ENCODE measurements around the gene LAMA3.

LAMA3 gene

DNA sequence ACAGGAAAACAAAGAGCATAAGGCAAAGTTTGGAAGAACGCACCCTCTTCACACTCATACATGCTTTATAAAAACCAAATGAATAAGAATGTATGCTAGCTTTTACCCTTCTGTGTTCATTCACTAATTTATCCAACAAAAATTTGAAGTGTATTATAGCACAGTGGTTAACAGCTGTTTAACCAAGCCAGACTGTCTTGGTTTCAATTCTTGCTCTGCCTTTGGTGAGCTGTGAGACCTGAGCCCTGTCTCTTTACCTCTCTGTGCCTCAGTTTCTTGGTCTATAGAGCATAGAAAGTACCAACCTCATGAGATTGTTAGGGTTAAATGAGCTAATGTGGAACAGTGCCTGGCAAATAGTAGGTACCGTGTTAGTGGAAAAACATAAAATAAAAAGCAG, 220.8 kb downstream of the LAMA3 start:
- DNase-seq (ENCODE audit: low read depth): no peak

DNA sequence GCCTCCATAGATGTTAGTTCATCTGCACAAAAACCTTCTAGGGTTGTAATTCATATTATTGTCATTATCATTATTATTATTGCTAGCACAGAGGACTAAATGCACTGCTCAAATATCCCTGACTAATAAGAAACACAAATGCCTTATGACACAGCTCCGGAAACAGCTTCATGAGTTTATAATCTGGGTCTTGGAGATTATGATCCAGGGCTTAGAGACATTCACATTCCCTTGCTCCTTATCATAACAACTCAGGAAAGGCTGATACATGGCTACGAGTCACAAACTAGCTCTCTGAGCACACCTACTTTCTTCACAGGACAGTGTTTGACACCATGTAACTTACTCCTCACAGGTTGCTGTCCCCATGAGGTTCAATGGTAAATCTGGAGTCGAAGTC, 223.1 kb downstream of the LAMA3 start:
- no peak for DNase-seq (ENCODE audit: low read depth)

DNA sequence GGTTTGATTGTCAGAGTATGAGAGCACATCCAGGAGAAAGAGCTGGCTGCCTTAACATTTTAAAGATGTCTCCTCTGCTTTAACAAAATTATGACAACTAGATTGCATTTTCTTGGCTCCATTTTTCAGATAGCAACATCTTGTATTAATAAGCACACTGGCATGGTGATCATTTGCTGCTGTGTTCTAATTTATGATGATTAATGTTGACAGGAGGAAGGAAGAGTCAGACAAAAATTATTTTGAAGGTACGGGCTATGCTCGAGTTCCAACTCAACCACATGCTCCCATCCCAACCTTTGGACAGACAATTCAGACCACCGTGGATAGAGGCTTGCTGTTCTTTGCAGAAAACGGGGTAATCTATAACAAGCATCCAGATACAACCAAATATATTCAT, 227.1 kb downstream of the LAMA3 start:
- no peak for DNase-seq (ENCODE audit: low read depth)

DNA sequence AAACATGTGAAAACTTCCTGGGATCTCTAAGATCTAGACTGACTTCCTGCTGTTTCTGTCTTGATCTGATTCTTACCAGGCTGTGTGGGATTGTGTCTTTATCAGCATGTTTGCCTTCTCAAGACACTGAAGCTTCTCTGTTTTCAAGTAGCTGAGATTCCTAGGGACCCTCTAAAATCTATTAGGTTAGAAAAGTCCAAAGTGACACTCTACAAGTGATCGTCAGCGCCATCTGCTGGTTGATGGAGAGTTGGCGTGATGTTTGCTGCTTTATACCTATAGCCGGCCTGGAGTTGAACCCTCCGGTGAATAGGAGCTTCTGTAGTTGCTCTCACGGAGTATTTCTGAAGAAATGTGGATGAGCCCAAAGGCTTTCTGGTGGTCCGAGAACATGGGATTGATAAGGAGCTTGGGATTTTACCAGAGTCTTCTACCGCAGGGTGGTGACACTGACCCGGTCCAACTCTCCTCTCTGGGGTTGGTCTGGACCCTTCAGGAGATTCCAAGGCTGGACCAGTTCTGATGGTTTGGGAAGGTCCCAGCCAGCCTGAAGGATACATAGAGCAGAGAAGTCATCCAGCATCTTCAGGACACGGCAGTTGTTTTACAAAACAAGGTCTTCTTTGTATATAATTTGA, 229.3 kb downstream of the LAMA3 start:
- DNase-seq (ENCODE audit: low read depth): peak; percentile 69

DNA sequence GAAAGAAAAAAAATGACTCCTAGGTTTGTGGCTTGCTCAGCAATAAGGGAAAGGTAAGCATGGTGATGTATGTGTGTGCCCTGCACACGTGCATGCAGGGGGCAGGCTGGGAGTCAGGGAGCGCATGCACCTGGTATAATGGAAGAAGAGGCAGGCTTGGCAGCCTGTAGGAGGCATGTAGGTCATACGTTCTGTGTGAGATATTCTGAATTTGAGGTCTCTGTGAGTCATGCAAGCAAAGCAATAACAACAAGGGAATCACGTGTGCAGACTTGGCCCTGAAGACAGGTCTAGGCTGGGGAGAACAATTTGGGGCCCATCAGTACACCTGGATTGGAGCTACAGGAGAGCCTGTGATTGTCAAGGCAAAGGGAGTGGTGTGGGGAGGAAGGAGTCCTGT, 230.8 kb downstream of the LAMA3 start:
- DNase-seq (ENCODE audit: low read depth): no peak

DNA sequence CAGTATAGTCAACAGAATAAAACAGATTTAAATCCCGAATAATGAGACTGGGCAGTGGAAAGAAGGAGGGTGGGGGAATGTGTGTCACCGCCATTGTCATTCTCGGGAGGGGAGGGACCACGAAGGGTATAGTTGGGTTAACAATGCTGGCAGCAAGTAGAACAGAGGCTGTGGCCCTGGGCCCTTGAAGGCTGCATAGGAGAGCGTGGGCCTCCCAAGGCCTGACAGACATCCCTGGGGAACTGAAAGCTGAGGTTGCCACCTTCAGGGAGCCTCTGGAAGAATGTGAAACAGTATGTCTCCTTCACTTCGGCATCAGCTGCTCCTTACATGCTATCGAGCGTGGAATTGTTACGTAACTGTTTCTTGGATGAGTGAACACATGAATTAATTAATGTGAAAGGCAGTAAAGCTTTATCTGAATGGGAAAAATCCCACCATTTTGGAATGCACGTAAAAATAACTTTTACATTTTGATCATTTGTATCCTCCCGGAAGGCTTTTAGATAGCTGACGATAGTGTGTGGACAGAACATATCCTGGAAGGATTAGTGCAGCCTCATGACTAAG, 232.5 kb downstream of the LAMA3 start:
- DNase-seq (ENCODE audit: low read depth): no peak

DNA sequence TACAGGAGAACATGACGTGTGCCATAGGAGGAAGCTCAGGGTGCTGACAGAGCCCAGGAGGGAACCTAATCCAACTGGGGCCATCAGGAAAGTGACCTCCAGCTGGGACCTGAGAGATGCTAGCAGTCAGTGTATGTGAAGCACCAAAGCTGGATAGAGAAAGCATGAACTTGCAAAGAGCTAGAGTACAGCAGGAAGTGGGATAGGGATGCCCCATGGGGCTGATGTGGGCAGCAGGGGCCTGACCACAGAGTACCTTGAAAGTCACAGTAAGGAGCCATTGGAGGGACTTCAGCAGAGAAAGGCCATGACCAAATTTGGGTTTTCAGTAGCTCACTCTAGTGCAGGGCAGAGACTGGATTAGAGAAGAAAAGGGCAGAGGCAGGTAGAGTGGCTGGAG, 233.7 kb downstream of the LAMA3 start:
- no peak for DNase-seq (ENCODE audit: low read depth)

DNA sequence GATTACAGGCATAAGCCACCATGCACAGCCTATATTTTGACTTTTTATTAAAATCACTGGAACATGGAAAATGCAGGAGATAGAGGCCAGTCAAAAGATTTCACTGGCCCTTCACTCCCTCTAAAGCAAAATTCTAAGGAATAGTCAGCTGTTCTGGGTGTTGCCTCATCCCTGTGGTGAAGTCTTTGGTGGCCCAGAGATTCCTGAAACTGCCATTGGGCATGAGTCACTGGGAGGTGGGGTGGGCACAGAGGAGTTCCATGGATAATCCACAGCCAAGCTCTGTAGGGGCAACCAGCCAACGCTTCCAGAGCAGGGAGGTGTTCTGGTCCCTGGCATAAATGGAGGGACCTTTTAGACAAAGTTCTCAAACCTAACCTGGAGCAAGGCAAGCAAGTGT, 235.6 kb downstream of the LAMA3 start:
- no peak for DNase-seq (ENCODE audit: low read depth)

DNA sequence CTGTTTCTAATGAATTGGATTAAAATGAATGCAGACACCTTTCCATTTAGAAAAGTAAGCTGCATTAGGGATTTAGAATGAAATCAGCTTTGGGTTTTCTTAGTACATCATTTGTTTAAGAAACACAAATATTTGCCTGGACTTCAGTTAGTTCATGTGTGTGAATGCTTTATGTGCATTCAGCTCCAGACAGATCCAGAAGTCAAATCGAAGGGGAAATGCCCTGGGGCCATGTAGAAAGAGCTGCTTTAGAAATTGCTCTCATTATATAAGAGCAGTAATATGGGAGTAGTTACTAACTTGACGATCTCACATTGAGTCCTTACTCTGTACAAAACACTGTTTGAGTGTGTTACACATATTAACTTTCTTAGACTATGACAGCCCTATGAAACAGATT, 237.3 kb downstream of the LAMA3 start:
- DNase-seq (ENCODE audit: low read depth): no peak

DNA sequence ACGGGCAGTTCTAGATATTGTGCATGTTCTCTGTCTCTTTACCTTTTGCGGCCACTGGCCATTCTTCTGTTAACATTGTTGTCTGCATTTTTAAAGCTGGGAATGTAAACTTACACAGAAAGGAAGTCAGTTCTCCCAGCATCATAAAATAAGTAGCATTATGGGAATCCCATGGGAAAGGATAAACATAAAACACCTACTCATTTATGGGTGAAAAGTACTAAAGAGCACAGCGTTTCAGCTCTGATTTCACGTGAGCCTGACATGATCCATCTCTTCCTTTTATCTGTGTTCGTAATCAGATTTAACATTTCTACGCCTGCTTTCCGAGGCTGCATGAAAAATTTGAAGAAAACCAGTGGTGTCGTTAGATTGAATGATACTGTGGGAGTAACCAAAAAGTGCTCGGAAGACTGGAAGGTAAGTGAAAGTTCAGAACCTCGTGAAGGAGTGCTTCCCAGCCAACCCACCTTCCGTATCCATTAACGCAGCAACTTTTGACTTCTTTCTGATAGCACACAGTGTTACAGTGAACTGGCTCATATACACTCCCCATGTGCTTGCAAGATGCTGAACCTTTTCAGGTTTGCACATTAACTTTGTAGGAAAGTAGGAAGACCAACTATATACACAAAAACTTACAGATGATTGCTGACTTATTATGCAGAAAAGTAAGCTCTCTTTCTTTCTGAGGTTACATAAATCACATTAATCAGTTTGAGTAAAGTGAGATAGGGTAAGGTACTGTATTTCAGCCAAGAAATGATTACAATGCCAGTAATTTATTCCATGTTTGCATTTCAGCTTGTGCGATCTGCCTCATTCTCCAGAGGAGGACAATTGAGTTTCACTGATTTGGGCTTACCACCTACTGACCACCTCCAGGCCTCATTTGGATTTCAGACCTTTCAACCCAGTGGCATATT, 238.8 kb downstream of the LAMA3 start:
- DNase-seq (ENCODE audit: low read depth): no peak

DNA sequence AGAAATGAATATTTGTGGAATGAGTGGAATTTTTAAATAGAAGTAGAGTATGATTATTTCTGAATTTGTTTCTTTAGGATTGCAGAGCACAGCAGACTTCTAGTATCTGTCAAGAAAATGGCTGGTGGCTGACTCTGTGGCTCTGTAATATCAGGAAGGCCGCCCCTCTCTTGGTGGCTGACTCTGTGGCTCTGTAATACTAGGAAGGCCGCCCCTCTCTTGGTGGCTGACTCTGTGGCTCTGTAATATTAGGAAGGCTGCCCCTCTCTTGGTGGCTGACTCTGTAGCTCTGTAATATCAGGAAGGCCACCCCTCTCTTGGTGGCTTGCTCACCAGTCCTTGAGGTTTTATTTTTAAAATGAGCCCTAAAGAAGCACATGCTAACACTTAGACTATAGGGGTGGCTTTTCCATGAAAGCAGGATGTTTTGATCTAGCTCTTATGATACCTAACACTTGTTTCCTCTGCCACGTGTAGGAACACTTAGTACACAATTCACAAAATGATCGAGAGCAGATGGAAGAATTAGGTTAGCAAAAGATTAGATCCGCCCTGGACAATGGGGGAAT, 240.2 kb downstream of the LAMA3 start:
- no peak for DNase-seq (ENCODE audit: low read depth)

DNA sequence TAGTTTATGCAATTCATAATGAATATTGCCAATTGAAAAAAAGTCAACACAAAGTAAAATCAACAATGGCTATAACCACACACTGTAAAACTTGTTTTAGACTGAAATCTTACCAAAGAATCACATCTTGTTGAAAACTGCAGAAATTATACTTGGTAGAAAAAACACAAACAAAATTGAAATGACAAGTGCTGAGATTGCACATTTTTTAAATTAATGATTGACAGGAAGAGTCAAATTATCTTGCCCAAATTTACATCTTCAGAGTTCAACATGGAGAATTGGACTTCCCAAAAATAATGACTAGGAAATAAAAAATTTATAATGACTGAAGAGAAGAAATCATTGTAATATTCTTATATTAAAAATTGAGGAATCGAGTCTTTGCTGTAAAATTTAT, 240.7 kb downstream of the LAMA3 start:
- no peak for DNase-seq (ENCODE audit: low read depth)

DNA sequence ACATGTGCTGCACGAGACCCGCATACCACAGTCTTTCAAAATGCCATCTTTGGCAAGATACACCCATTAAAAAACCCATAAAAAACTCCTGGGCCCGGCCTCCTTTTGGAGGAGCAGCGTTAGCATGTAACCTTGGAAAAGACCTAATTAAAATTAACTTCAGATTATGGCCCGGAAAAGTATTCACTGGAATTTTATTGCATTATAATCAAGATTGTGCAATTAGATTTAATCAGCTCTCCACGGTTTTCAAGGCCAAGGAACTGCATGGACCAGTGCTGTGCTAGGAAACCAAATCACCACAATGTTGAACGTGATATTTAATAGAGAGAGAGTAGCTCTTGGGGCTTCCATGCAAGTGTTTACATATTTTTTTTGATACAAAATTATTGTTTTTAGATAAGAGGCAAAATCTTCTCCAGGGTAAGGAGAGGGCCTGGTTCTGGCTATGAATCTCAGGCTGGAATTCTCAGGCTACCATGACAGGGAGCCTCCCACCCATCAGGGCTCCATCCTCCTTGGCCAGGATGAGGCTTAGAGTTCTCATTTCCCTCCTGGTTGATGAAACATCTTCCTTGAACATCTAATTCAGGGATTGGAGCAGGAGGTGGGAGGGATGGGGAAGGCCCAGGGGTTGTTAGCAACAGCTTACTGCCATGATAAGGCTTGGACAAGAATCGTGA, 243.3 kb downstream of the LAMA3 start:
- no peak for DNase-seq (ENCODE audit: low read depth)

DNA sequence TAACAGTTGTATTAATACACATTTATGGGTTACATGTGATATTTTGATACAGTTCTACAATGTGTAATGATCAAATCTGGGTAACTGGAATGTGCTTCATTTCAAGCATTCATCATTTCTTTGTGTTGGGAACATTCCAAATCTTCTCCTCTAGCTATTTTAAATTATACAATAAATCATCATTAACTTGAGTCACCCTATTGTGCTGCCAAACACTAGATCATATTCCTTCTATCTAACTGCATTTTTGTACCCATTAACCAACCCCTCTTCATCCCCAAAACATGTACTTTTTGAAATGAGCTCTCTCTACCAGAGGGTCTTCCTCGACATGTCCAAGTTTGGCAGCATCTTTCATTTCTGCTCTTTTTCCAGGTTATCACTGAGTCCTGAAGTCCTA, 244.2 kb downstream of the LAMA3 start:
- DNase-seq (ENCODE audit: low read depth): no peak

DNA sequence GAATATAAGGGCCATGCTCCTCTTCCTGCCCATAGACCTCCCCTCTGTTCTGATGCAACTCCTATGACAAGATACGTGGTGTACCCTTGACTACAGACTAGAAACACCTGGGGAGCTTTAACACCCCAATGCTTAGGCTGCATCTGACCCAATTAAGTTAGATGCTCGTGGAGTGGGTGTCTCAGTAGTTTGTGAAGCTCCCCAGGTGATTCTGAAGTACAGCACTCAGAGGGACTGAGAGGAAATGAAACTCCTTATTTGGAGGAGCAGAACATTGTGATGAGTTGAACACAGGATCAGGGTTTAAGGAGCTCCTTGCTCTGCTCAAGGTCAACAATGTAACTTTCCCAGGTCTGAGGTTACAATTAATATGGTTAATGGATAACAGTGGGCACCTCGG, 245.0 kb downstream of the LAMA3 start:
- DNase-seq (ENCODE audit: low read depth): no peak

DNA sequence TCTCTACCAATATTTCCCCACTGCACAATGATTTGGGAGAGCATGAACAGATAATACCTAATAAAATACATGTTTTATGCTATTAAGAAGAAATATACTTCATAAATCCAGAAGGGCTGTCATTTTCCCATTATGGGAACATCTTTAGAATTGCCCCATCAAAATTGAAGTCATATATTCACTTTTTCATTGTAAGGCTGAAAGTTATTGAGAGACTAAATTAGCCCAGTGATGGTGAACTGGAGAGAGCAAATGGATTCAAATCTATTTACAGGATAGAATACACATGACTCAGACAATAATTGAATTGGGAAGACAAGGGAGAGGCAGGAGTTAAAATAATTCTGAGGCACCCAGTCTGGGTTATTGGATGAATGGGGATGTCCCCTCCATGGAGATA, 245.6 kb downstream of the LAMA3 start:
- no peak for DNase-seq (ENCODE audit: low read depth)

DNA sequence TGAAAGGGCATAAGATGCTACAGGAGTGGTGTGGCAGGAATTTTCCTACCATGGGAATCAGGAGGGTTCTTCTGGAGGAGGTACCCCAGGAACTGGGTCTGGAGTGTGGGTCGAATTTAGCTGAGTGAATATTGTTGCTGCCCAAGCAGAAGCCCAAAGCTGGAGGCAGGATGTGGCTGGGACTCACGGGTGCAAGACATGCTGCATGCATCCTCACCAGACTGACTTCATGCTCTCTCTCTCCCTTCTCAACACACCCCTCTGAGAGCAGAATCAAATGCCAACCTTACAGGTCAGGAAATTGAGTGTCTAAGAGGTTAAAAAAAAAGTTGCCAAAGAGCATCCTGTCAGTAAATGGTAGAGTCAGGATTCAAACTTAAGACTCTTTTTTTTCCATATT, 246.6 kb downstream of the LAMA3 start:
- no peak for DNase-seq (ENCODE audit: low read depth)

DNA sequence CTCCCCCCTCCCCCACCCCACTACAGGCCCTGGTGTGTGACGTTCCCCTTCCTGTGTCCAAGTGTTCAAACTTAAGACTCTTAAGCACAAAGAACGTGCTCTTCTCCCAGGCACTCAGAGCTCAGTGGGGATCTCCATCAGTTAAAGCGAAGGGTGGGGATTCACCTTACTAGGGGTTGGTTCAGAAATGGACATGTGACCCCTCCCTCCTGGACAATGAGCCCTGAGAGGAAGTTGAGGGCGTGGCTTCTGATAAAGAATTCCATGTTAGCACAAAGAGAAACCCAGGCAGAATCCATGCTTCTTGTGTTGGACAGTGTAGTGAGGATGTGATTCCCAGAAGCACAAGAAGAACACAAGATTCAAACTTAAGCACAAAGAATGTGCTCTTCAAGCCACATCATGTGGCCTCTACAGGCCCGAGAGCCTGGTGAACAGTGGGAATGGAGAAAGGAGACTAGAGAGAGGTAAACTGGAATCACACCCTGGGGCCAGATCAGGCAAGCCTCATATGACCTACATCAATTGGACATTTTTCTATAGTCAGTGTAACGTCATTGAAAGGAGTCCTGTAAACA, 247.2 kb downstream of the LAMA3 start:
- no peak for DNase-seq (ENCODE audit: low read depth)

DNA sequence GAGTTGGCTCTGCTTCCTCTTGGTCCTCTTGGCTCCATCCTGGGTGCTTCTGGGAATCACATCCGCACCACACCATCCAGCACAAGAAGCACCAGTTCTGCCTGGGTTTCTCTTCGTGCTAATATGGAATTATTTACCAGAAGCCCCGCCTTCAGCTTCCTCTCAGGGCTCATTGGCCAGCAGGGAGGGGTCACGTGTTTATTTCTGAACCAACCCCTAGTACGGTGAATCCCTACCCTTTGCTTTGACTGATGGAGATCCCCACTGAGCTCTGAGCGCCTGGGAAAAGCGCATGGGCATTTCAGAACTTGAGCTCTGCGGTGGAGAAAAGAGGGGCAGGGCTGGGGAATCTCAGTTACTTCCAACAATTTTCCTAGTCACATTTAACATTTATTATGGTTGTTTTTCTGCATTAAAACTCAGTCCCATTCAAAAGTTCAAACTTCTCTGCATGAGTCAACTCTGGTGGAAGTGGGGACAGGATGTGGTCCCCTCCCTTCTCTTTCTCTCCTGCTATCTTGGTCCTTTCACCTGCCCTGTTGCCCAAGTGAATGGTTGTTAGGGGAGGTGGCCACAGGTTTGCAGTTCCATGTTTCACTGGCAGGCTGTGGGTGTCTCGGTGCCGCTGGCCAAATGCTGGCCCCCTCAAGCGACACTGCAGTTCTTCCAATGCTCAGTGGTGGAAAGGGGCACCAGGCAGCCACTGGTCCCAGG, 248.9 kb downstream of the LAMA3 start:
- no peak for DNase-seq (ENCODE audit: low read depth)

DNA sequence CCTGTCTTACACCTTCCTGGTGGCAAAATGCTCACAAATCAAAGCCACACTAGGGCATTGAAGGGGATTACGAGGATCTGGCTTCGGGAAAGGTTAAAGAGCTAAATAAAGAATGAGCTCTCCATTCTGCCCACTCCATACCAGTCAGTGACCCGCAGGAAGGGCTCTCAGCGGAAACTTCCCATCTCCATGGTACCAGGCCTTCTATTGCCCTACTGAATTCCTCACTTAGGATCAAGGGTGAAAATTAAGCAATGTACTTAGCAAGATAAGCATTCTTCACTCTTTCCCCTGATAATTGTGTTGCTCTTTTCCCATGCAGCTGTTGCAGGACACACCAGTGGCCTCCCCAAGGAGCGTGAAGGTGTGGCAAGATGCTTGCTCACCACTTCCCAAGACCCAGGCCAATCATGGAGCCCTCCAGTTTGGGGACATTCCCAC, 249.7 kb downstream of the LAMA3 start:
- DNase-seq (ENCODE audit: low read depth): no peak

DNA sequence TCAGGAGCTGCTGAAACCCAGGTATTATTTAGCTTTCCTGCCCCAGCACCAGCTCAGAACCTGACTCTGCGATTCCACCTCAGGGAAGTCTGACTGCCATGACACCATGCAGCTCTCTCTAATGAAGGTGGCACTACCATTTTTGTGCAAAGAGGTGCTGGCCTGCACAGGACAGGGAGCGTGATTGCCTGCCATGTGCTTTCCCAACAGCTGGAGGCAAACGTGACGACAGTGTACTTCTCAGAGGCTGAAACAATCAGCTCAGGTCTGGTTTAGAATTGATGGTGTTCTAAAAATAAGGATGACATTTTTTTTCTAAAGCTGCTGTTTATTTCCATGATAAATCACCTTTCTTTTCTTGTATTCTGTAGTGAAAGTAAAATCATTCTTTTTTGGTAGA, 250.1 kb downstream of the LAMA3 start:
- no peak for DNase-seq (ENCODE audit: low read depth)

All from stimulated activated CD4-positive, alpha-beta T cell treated with anti-CD3 and anti-CD28 coated beads, Interleukin-2, amount 100 ng/mL, for 4 hours (primary cell).